Activated CD8-positive, alpha-beta memory T cell treated with anti-CD3 and anti-CD28 coated beads, Interleukin-2, amount 50 U/mL, for 24 hours (primary cell): ENCODE measurements around the gene UBE2E2.

ENCODE experiments used
- DNase-seq: peaks from one replicate; pipeline ENCODE4 v3.0.0-alpha.2; 2020; ENCODE audit errors: extremely low read depth

Gene UBE2E2

DNA sequence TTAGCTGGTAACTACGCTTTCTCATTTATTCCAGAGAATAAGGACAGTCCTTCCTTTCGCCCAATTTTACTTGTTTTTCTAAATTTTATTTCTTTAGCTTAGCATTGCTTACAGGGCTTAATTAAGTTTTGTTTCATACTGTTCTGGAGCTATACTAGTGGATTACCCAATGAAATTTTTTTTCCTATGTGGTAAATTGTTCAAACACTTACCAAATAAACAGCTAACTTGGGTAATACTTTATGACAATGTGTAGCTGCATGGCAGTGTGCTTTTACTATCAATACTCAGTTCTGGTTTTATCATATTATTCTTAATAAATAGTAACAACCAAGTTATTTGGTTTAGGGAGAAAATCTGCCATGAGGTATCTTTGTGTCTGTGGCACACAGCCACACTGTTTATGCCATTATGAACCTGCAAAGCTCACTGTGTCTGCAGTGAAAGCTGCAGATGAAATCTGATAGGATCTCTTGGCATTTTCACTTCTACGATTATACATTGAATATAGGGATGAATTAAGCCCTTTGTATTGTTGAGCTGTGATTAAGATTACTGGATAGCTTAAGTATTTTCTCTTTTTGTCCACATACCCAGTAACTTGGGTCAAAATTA, 37.2 kb downstream of the UBE2E2 start:
- no peak for DNase-seq

DNA sequence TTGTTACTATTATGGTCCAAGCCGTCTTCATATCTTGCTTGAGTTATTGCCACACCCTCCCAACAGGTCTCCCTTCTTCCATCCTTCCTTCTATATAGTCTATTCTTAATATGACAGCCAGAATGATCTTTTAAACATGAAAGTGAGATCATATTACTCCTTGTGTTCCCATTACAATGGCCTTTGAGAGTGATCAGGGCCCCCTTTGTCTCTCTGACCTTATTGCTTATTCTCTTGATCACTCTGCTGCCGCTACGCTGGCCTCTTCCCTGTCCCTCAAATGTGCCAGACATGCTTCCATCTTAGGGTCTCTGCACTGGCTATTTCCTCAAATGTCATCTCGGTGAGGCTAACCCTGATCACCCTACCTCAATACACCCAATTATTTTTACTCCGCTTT, 38.1 kb downstream of the UBE2E2 start:
- no peak for DNase-seq

DNA sequence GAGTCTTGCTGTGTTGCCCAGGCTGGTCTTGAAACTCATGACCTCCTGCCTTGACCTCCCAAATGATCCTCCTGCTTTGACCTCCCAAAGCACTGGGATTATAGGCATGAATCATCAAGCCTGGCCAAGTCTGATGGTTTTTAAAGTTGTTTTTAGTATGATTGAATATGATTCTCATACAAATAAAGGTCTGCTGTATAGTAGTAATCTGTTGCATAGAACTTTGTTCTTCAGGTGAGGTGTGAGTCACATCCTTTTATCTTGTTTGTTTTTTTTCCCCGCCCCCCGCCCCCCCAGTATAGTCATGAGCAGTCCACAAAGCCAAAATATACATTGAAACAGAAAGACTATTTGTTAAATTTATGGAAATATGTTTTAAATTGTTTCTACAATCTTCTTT, 39.0 kb downstream of the UBE2E2 start:
- no peak for DNase-seq

DNA sequence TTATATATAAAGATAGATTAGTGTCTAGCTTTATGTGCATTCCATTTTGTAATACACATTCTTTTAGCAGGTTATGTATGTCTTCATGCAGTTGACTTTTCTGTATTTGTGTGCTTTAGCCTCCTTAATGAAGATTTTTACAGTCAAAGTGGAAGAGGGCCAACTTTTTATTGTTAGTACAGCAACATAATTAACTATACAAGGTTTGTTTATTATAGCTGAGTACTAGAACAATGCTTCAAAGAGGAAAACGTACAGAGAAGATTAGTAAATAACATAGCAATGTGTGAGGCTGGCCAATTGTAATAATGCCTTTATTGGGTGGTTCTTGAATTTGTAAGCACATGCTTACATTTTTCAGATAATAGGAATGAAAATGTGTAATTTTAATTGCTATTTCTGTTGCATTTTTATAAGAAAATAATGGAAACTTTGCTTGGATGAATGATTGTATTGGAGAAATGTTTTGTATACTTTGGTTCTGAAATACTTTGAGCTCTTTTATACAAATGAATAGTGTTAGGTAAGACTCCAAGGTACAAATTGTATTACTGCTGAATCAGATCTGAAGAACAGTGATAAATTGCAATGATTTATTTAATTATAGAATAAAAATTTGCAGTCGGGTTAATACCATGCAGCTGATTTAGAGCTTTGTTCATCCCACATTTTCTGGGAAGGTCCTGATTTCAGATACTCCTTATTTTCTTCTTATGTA, 41.4 kb downstream of the UBE2E2 start:
- DNase-seq: no peak

DNA sequence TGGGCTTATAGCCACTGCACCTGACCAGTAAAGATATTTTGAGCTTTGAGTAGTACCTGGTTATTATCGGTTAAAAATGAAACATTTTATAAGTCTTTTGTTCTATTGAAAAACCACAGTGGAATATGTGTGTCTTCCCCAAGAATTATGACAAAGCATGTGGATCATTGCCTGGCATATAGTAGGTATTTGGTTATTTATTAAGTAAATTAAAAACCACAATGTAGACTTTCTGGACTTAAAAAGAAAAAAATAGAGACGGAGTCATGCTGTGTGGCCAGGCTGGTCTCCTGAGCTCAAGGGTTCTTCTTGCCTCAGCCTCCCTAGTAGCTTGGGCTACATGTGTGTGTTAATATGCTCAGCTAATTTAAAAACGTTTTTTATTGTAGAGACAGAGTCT, 43.5 kb downstream of the UBE2E2 start:
- no peak for DNase-seq

DNA sequence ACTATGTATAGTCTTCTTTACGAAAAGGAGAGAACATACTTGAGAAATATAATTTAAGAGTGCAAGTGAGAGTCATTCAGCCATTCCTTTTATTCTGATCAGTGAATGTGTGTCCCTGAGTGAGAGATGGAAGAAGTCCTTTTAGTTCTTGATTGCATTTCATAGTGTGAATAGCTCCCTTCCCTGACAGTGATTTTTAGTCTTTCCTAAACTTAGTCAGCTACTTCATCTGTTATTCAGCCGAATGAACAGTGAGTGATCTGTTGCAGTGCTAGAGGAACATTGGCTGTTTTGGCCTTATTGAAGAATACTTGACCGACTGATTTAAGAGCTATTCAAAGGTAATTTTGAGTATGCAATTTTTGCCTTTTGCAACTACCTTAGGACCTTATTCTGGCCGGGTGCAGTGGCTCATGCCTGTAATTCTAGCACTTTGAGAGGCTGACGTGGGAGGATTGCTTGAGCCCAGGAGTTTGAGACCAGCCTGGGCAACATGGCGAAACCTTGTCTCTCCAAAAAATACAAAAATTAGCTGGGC, 45.5 kb downstream of the UBE2E2 start:
- no peak for DNase-seq

DNA sequence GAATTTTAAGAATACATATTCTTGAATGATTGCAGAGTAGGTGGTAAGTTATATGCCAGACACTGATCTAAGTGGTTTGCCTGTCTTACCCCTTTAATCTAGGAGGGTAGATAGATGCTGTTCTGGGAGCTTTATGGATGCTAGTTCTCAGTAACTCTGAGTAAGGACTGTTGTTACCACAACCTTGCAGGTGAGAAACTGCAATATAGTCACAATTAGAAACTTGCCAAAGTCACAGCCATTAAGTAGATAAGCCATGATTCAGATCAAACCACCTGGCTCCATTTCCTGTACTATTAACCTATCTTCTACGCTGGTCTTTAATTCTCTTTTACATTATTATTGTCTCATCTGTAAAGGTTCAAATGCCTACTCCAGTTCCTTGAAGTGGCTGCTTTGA, 46.8 kb downstream of the UBE2E2 start:
- no peak for DNase-seq

DNA sequence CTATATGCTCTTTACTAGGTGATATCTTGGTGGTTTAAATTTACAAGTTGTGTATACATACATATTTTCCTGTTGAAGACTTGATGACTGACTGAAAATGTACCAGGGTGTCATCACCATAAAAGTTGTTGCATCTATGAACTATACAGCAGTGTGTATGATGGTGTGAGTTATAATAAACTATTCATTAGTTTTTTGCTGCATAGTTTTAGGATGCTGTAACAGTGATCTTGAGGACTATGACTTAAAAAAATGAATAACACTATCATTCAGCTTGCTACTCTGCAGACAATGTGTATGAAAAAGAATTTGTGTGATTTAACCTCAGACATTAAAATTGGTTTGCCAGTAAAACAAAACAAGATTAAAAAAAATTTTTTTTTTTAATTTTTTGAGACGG, 49.0 kb downstream of the UBE2E2 start:
- no peak for DNase-seq

DNA sequence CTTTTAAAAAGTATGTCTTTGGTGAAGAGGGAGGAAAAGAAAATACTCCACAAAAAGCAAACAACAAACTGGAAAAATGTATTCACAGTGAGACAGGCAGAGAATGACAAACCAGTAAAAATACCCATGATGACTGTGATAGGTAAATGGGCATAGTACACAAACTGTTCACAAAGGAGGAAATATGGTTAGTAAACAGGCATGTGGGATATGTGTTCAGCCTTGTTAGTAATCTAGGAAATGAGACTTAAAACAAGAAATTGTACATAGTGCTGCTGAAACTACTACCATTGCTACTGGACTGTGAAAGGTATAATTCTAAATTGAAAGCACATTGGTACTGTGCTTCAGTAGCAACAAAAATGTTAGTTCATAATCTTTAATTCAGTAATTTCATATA, 50.1 kb downstream of the UBE2E2 start:
- no peak for DNase-seq

DNA sequence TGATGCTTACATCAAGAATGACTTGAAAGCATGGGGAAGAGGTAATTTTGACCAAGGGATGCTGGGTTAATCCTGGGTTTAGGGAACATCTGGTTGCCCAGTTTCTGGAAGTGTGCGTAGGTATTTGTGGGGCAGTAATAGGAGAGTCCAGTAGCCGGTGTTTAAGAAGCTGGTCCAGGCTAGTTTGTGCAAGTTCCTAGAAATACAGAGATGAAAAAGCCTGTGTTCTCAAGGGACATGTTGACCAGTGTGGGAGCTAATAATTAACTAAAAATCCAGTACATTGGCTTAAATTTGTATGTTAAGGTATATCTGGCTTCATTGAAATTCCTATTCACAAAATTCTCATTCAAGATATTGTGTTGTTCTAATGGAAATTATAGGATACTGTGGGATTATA, 51.2 kb downstream of the UBE2E2 start:
- DNase-seq: no peak

DNA sequence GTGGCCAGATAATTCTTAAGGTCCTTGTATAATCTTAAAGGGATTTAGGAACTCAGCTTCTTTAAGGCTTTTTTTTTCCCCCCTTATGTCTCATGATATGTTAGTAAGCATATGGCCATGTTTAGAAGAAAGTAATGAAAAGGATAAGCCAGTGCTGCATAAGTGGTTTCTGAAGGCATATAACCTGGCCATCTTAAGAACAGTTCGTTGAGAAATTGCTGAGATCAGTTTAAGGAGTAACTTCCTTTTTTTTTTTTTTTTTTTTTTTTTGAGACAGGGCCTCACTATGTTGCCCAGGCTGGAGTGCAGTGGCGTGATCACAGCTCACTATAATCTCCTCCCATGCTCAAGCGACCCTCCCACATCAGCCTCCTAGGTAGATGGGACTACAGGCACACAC, 51.7 kb downstream of the UBE2E2 start:
- no peak for DNase-seq

DNA sequence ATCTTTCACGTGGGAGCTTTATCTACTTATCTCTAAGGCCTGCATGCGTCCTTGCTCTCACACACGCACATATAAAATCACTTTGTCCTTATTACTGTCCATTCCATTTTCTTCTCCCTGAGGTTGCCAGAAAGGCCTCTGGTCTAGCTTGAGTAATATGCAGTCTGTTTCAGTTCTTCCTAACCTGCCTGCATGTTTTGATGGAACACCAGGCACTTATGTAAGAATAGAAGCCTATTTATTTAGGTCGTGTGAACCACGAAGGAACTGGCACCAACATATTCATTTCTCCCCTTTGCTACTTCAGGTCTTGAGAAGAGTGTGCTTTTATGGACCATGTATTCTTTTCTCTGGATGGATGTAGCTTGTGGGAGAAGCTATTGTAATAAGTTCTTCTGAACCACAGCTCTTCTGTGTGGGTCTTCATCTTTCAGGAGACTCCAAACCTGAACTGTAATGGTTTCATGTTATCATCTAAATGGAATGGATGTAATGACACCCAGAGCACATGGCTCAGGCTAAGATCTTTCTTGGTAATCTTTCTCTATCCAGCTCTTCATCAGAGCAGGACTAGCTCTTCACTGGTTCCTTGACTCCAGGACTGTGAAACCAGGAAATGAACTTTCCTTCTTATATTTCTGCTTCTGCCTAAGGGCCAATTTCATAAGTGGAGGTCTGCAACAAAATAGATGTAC, 53.8 kb downstream of the UBE2E2 start:
- no peak for DNase-seq

DNA sequence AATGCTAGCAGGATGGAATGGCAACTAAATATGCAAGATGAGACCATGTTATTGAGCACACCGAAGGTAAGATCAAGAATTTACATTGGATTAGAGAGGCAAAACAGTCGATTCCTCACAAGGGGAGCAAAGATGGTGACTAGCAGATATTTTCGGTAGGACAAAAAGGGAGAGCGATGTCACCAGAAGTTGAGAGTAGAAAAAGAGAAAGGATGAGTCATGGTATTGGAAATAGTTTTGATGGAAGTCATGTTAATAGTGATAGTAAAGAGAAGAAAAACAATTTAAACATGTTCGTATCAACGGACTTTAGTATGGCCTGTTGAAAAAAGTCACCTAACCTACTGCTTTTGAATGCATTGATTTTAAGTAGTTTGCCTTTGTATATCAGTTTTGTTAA, 55.0 kb downstream of the UBE2E2 start:
- DNase-seq: no peak

DNA sequence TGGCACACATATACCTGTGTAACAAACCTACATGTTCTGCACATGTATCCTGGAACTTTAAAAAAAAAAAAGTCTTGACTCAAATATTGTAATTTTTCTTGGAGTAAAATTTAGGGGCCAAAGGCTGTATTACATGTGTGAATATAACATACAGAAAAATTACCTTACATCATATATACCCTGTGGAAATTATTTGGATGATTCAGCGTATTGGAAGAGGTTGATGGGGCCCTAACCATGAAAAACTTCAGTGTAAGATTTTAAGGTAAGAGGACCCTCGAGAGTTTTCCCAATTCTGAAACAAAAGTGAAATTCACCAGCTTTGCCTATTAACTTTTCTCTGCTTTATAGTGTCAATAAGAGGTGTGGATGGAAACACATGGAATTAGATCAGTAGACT, 56.4 kb downstream of the UBE2E2 start:
- no peak for DNase-seq

DNA sequence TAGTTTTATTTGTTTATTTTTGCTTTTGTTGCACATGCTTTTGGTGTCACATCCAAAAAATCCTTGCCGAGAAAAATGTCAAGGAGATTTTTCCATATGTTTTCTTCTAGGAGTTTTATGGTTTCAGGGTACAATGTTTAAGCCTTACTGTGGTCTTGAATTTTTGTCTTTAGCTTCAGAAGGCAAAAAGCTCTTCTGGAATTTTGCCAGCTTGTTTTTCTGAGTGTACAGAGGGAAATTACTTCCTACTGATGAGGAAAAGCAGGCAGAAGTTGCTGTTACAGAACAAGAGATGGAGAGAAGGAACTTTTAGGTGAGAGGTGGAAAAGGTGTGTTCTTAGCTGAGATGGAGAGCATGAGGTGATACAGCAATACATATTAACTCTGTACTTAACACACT, 59.6 kb downstream of the UBE2E2 start:
- DNase-seq: no peak

DNA sequence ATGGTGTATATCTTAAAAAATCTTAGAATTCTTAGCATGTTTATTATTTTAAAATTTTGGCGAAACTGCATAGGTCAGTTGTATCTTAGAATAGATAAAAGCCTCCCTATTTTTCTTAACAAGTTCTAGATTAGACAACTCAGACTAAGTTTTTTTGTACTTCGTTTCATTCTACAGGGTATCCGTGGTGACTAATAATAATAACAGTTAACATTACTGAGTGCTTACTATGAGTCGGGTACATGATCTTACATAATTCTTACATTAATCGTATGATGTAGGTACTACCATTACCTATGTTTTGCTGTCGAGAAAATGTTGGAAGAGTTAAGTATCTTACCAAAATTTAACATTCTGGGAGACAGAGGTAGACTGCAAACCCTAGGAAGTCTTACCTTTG, 60.7 kb downstream of the UBE2E2 start:
- DNase-seq: no peak

DNA sequence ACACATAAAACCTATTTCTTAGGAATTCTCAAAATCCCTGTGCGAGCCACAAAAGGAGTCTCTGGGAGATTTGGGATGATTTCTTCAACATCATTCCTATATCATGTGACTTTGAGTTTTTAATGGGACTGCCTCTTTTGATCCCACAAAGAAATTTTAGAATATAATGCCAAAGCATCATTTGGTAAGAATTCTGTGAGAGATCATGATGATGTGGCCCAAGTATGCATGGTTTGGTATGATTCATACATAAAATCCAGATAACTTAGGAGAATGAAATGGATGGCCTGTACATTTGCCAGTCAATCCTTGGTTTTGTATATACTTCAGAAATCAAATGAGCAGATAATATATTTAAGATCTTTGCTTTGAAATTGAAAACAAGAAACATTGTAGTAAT, 61.3 kb downstream of the UBE2E2 start:
- no peak for DNase-seq

DNA sequence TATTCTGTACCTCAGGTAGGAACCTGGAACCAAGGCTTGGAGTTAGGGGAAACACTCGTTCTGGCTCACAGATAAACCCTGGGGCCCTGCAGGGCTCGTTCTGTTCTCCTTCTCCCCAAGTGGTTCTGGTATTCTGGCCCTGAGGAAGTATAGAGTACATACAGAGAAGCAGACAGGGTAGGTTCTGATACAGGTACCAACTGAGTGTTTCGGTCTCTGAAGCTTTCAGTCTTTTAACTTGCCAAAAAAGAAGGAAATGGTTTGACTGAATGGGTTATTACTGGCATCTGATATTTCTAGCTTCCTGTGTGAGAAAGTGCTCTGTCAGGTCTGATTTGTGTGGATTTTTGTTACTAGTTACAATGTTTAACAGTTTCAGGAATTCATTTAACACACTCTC, 67.3 kb downstream of the UBE2E2 start:
- no peak for DNase-seq

DNA sequence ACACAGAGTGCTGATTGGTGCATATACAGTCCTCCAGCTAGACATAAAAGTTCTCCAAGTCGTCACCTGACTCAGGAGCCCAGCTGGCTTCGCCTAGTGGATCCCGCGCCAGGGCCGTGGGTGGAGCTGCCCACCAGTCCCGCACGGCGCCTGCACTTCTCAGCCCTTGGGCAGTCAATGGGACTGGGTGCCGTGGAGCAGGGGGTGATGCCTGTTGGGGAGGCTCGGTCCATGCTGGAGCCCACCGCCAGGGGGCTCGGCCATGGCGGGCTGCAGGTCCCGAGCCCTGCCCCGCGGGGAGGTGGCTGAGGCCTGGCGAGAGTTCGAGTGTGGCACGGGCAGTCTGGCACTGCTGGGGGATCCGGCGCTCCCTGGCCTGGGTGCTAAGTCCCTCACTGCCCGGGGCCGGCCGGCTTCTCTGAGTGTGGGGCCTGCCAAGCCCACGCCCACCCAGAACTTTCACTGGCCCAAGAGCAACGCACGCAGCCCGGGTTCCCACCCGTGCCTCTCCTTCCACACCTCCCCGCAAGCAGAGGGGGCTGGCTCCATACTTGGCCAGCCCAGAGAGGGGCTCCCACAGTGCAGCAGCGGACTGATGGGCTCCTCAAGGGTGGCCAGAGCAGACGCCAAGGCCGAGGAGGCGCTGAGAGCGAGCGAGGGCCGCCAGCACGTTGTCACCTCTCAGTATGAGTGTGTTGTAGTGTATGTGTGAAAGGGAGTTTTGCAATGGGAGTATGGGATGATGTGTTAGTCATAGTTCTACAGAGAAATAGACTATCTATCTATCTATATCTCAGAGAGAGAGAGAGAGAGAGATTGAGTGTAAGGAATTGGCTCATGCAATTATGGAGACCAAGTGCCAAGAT, 69.0 kb downstream of the UBE2E2 start:
- DNase-seq: no peak

DNA sequence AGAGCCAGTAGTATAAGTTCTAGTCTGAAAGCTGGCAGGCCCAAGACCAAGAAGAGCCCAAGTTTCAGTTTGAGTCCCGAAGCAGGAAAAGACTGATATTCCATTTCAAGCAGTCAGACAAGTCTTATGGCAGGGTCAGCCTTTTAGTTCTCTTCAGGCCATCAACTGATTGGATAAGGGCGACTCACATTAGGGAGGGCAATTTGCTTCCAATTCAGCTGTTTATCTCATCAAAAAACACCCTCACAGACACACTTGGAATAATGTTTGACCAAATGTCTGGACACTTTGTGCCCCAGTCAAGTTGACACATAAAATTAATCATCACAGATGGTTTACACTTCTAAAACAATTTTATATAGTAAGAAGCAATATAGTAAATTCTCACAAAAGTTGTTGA, 69.7 kb downstream of the UBE2E2 start:
- no peak for DNase-seq

DNA sequence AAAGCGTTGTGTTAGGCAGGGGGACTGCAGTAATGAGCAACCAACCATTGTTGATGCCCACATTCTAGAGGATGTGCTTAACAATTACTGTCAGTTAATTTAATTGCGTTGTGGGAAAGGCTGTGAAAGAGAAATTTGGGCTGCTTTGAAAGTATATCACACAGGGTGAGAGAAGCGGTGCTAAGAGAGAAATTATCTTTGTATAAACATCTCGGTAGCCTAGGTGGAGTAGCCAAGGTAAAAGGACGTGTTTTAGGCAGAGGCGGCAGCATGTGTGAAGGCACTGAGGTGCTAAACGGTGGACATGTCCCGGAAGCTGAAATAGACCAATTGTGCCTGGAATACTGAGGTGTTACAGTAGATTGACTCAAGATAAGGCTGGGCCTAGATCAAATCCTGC, 71.9 kb downstream of the UBE2E2 start:
- no peak for DNase-seq

DNA sequence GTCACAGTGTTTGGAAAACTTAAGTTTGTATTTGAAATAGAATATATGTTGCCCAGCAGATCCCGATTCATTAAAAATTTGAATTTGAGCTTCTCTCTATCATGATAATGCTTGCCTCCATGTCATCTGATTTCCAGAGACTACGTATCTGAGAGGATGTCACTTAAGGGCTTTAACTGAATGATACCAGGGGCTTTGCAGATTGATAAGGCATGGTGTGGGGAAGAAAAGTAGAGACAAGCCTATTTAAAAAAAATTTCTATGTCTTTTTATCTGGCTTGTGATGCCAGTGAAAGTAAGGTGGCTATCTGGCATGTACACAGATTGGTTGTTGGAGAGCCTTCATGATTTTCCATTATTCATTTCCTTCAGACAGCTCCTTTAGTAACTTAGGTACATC, 72.7 kb downstream of the UBE2E2 start:
- DNase-seq: no peak
